HG03108 (cell line): ENCODE data around the gene GPC6.
"Not testable (repeated sequence)": the region's sequence is repeated elsewhere in the genome, so short reads cannot be mapped to it uniquely, and the experiment has no call there.

Experiments
- ATAC-seq: cut with Tn5 transposase; IDR thresholded peaks from one replicate; pipeline ENCODE4 v1.9.1; 2021; ENCODE audit warnings: moderate library complexity; ENCODE audit not compliant: unreplicated experiment

Gene GPC6

DNA sequence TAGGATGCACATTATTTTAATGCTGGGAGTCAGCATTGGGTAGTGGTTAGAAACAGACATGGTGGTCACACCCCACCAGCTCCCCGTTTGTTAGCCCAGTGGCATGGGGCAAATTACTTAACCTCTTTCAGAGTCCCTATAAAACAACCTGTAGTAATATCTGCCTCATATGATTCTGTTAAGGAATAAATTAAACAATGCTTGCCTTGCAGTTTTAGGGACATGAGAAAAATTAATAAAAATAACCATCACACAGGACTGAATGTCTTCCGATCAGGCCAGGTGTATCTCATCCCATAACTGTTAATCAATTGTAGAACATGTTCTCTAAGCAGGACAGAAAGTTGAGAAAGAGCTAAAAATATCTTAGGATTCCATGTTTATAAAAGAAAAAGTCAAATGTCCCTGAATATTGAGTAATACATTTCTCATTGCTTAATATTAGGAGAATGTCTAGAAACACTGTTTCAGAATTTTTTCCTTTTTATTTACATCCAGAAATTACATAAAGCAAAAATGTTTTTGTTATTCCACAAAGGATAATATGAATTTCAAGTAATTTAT is 196.5 kb downstream of the GPC6 start:
- ATAC-seq, result no peak

DNA sequence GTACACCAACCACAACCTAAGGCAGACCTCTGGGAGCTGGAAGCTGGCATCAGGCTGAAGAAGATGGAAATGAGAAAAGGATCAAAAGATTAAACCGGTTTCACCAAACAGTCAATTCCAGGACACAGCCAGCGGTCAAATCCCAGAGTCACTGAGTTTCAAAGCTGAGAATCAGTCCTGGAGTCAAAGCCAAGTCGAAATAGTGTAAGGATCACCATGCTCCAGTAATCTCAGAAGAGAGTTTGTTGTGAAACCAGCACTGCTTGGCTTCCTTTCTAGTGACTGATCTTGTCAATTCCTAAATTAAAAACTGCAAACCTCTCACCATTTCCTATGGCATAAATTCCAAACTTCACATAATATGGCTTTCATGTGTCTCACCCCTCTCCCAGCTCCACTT is 198.8 kb downstream of the GPC6 start:
- ATAC-seq, result no peak

DNA sequence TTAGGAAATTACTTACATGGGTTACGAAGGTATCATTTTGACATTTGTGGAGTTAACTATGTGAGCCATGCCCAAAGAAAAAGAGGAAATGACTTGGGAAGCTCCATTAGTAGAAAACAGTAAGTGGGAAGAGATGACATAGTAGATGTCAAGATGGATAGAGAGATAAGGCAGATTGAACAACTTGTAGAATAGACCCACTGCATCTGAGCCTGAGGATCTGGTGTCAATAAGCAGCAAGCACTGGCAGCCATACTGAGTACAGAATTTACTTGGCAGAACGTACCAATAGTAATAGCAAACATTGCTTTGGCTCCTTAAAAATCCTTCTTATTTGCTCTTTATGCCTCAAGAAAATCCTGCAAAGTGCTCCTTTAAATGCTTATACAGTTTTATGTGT is 203.8 kb downstream of the GPC6 start:
- ATAC-seq, result no peak

DNA sequence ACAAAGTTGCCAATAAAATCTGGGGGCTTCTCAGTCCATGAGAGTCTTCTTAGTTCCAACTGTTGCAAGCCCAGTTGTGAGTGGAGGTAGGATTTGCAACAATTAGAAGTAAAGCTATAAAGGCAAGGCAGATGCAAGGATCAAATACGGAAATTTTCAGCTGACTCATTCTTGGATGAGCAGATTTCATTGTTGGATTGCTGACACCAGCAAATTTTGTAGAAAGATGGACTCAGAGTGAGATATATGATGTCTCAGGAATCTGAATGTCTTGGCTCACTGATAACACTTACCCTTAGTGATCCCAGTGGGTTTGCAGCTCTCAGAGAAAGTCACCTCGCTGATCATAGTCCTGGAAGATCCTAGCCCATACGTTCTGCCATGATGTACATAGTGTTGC is 209.0 kb downstream of the GPC6 start:
- ATAC-seq, result no peak

DNA sequence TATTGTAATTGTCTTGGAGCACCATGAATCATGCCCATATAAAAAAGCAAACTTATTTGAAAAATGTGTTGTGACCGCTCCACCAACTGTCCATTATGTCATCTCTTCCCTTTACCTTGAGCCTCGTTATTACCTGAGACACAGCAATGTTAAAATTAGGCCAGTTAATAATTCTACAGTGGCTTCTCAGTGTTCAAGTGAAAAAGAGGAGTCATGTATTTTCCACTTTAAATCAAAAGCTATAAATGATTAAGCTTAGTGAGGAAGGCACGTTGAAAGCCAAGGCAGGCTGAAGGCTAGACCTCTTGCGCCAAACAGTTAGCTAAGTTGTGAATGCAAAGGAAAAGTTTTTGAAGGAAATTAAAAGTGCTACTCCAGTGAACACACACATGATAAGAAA is 210.5 kb downstream of the GPC6 start:
- no peak for ATAC-seq

DNA sequence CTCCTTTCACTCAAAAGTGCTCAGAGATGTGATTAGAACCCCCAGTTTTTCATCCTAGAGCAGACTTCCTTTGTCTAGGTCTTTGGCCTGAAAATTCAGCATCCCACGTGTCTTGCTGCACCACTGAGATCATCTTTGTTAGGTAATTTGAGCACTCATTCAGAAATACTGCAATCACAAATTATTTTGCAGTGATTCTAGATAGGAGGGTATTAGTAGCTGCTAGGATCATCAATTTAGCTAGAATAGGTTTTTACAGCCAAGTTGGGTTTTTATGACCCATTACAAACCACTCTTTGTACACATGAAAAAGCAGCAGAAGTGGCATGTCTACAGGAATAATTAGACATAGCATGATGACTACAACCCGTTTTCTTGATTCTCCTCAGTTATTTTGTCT is 219.6 kb downstream of the GPC6 start:
- no peak for ATAC-seq

DNA sequence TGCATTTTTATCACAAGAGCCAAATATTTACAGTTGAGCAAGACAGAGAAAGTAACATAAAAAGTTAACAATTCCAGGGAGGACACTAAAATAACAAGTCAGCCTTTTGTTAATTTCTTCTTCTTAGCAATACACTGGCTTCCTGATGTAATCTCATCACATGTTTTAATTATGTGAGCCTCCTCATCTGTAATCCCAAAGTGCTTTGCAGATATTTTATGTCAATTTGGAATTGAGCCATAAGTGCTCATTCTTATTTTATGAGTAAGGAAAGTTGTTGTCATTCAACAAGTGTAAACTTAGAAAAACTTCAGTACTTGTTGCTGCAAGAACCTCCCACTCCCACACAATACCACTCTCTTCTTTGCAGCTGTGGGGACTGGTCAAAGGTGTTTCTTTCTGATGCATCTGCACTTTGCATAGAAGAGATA is 223.6 kb downstream of the GPC6 start:
- ATAC-seq, result no peak

DNA sequence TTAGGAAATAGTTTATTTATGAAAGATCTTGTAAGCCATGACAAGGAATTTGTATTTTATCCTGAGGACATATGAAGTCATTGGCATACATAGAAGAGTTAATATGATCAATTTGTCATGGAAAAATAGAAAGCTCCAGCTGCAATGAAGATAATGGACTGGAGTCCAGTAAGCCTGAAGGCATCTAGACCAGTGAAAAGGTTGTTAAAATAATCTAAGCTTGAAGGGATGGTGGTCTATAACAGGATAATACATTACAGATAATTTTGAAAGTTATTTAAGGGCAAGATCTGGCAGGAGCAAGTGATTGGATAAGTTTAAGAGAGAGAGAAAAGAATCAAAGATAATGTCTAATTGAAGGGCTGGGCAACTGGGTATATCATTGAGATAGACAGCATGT is 224.2 kb downstream of the GPC6 start:
- ATAC-seq, result no peak

DNA sequence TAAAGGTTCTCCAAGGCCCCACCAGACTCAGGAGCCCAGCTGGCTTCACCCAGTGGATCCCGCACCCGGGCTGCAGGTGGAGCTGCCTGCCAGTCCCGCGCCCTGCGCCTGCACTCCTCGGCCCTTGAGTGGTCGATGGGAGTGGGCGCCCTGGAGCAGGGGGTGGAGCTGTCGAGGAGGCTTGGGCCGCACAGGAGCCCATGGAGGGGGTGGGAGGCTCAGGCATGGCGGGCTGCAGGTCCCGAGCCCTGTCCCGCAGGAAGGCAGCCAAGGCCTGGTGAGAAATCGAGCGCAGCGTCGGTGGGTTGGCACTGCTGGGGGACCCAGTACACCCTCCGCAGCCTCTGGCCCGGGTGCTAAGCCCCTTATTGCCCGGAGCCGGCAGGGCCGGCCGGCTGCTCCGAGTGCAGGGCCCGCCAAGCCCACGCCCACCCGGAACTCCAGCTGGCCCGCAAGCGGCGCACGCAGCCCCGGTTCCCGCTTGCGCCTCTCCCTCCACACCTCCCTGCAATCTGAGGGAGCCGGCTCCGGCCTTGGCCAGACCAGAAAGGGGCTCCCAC is 228.1 kb downstream of the GPC6 start:
- not testable (repeated sequence) for ATAC-seq

DNA sequence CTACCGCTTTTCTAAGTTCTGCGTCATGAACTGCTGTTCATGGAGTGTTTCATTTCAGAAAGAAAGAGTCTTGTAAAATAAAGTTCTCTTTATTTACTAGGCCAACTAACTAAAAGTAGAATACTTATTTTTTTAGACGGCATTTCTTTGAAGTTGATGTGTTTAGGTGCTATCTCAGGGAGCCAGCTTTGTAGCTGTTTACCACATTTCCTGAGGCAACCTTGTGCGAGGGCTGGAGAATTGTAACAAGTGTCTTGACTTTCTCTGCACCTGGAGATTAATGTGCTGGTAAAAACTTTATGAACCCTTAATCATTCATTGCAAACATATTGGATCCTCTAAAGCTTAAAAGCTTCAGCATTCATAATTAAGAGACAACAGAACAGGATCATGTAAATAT is 229.3 kb downstream of the GPC6 start:
- ATAC-seq, result no peak

DNA sequence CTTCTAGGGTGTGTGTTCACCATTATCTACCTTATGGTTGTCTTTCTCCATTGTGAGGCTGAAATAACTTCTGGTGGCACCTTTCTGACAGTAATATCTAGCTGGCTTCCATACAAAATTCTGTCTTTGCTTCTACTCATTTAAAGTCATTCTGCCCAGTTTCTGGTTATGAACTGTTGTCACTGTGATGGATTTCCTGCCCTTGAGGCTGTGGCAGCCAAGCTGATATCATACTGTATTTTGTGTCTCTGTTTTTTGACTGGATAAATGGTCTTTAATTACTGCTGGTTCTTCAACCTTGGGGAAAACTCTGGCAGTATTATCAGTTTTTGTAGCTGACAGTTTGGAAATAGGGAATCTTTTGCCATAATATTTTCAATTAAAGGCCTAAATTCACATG is 233.4 kb downstream of the GPC6 start:
- ATAC-seq, result no peak

DNA sequence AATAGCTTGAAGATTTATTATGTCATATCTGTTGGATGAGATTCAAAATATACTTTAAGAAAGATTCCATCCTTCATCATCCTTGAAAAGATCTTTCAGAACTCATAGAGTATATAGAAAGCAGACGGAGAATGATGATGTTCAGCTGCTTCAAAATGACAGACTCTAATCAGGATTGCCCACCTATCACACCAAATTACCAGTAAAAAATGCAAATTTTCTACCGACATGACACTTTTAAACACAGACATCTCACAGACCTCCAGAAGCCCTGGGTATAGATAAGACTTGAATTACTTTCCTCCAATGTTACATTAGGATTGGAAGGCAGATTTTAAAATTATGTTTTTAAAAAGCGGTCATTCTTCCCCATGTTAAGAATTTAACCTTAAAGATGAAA is 235.5 kb downstream of the GPC6 start:
- ATAC-seq, result no peak

DNA sequence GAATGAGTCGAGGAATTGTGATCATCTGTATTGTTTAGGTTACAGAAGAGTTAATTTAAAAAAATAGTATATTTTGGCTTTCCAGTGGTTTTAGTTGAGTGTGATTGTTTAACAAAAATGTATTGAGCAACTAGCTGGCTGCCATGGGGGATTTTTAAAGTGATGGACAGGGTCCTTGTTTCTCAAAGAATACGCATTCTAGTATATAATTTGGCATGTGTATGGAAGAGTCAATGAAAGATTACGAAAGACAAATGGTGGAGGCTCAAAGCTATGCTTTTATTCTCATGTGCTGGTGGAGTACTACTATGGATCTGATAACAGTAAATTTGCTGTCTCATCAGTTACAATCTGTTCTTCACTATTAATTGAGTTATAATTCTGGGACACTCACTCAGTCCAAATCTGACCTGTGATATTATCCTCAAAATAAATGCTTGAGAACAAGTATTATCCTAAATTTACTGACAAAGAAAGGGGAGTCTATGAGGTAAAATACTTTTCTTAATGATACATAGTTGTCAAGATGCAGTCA is 240.0 kb downstream of the GPC6 start:
- no peak for ATAC-seq

DNA sequence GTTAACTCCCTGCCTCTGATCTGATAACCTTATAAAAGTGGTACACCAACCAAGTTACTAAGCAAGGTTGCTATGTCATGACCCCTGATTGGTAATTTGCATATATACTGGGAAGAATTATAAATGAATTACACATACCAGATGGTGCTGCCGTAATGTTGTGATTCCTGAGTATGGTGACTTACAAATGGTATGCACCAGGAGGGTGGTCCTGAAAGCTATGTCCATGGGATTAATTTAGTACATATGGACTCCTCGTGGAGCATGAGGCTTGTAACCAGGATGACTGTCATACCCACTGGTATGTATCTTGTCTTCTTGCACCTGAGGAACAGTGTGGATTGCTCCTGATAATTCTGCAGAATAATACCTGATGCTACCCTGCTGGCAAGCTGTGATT is 240.6 kb downstream of the GPC6 start:
- no peak for ATAC-seq

DNA sequence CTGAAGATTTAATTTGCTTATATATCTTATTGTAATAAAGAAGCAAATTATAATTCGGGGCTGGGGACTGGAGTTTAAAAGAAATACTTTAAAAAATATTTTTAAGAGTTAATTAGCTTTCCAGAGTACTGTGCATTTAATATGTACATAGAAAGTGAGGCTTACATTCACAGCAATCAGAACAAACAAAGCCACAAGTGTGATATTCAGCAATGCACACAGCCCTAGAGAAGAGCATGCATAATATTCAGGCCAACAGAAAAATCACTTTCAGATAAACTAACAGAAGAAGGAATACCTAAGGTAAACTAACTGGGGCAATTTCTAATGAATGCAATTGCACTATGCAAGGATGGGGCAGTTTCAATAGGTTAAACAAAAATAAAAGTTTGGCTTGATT is 241.8 kb downstream of the GPC6 start:
- ATAC-seq, result no peak

DNA sequence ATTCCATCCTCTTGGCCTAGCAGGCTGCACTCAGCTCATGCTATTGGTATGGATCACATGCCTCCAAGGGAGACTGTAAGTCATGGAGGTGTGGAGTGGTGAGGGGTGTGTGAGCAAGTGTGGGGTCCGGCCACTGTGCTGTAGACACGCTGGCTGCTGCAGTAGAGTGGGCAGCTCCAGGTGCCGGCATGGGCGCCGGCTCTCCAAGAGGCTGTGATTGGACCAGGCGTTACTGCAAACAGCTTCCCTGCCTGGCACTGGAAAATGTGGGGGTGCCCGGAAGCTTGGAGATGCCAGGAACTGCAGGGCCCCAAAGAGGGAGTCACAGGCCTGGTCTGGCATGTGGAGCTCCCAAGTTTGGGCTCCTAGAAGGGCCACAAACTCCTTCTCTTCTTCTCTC is 245.7 kb downstream of the GPC6 start:
- ATAC-seq, result no peak

DNA sequence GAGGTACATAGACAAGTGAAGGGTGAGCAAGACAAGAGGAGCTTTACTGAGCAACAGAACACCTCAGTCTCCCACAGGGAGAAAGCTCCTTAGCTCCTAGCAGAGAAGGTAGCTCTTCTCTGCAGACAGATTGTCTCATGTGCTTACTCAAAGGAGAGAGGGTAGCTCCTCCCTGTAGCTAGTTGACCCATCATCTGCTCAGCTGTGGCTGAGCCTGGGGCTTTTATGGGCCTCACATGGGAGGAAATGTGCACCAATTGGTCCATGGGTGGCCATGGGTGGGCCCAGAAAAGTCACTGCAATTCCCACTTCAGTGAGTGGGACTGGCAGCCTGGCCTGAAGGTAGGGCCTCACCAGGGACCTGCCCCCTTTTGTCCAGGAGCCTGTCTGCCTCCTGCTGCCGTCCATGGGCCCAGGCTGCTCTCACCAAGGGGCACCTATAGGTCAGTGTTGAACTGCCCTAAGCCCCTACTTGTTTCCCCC is 246.2 kb downstream of the GPC6 start:
- no peak for ATAC-seq

DNA sequence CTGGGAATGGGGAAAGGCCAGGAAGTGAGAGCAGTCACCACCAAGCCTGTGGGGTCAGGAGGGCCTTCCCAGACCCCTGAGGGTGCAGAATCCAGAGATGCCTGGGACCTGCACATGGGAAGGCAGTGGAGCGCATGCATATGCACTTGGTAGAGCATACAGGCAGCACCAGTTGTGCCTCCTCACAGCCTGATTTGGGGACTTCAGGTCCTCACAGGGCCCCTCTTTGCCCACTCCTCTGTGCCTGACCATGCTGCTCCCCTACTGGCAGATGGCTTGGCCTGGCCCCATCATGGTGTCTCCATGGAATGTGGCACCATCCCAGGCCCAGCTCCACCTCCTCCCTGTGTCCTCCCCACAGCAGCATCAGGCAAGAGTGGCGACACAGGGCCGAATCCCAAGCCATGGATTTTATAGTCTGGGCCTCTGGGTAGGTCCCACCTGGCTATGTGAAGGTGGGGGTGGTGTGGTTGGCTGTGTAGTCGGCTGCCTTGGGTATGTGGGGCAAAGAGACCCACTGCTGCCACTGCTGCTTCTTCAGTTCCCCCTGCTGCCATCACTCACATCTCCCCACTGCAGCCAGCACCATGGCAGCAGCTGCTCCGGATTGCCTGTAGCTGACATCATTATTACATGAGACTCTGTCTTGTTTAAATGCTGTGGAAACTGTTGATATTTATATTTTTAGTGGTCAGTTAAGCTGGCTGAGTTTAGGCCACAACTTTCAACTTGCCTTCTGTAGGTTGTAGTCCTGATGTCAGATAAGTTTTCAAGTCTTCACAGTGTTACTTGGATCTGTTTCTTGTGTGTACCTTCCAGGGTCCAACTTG is 247.0 kb downstream of the GPC6 start:
- no peak for ATAC-seq

DNA sequence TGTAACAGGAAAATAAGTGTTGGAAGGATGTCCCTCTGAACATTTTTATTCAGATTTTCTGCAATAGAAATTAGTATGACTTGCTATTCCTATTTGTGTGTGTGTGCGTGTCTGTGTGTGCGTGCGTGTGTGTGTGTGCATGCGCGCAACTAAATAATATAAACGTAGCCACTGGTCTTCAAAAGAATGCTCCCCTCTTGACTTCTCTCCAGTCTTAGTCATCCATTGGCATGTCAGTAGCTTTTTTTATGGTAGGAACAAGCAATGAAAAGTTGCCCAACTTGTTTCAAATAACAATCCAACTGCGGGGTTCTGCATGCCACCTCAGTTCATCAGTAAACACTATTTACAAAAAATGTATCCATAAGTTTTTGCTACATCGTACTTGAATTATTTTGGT is 249.6 kb downstream of the GPC6 start:
- ATAC-seq, result no peak

DNA sequence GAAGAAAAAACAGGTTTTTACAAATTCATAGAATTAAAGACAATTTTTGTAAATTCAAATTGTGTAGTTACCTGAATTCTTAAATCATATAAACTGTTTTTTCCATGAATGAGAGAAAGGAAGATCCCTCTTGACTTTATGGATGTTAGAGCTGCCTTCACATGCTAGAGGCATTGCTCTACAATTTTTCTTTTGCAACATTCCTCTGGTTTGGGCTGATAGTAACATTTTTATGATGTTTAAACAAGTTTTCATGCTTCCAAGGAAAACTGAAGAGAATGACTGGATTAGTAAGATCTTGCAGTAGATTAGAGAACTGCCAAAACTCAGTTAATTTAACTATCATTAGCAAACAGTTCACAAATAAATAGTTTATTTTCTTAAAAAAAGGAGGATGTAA is 250.6 kb downstream of the GPC6 start:
- ATAC-seq, result no peak

DNA sequence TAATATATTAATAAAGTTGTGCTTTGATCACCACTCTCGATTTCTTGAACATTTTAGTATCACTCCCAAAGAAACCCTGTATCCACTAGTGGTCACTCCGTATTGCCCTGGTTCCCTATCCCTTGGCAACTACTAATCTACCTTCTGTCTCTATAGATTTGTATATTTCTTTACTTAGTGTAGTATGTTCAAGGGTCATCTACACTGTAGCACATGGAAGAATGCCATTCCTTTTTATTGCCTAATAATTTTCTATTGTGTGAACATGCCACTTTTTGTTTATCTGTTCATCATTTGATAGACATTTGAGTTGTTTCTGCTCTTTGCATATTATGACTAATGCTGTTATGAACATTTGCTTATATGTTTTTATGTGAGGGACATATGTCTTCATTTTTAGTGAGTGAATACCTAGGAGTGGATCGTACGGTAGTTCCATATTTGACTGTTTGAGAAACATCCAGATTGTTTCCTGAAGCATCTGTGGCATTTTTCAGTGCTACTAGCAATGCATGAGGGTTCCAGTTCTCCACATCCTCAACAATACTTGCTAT is 254.0 kb downstream of the GPC6 start:
- ATAC-seq, result no peak

DNA sequence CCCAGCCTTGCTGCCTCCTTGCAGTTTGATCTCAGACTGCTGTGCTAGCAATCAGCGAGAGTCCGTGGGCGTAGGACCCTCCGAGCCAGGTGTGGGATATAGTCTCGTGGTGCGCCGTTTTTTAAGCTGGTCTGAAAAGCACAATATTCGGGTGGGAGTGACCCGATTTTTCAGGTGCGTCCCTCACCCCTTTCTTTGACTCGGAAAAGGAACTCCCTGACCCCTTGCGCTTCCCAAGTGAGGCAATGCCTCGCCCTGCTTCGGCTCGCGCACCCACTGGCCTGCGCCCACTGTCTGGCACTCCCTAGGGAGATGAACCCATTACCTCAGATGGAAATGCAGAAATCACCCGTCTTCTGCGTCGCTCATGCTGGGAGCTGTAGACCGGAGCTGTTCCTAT is 269.5 kb downstream of the GPC6 start:
- ATAC-seq, result not testable (repeated sequence)
